ENCODE measurements around the gene LRRN1.

GRCh38 chr3:3806856-3807255 lies 7.6 kb downstream of the LRRN1 start:
- no peak for TF ChIP-seq CTCF (IDR thresholded peaks at IDR 0.05)
- no peak for TF ChIP-seq POLR2AphosphoS5 (IDR thresholded peaks at IDR 0.05)
- TF ChIP-seq POLR2A (IDR thresholded peaks at IDR 0.05), result no peak
